ENCODE data around the gene OR52B2. TPM values are rescaled to one million over a fixed set of nuclear protein-coding genes. Genes with fewer than 3 reads are reported as not detected.

OR52B2 gene
- total RNA-seq, 1 experiment from 2014 or later = not detected

- no peak overlapping the region for H3K4me2 ChIP-seq (ENCODE audit: insufficient read depth, insufficient read length, low read length)
- no peak overlapping the region for H3K23ac ChIP-seq (ENCODE audit: insufficient read length, low read depth, low read length)
- no peak overlapping the region for H4K91ac ChIP-seq (ENCODE audit: insufficient read length, low read depth, low read length)
- no CpG with 5 or more reads among the region's 1 CpG for WGBS (ENCODE audit: extremely low coverage, insufficient read length, low lambda C conversion rate)
- H3K4me3 Mint-ChIP-seq = no peak overlapping the region
- H3K9ac ChIP-seq (ENCODE audit: extremely low read depth, insufficient read length, low read length) = no peak overlapping the region
- no peak overlapping the region for H3K27ac Mint-ChIP-seq
- H2BK15ac ChIP-seq (ENCODE audit: low read depth, low read length) = no peak overlapping the region
- no peak for TF ChIP-seq CTCF (conservative IDR thresholded peaks at IDR 0.05)
- H3K4me1 Mint-ChIP-seq = no peaks in the 10 kb centered on the region
- no peak overlapping the region for H3K18ac ChIP-seq (ENCODE audit: insufficient read length, low read depth, low read length)
- H3T11ph ChIP-seq (ENCODE audit: low read length) = no peak overlapping the region
- no peaks in the 10 kb centered on the region for H3K9me3 ChIP-seq (ENCODE audit: control insufficient read depth, low read depth, low read length)
- no peak overlapping the region for H2AFZ ChIP-seq (ENCODE audit: low read length)
- H3K79me1 ChIP-seq (ENCODE audit: insufficient read depth, low read depth, low read length, poor library complexity, severe bottlenecking) = no peaks in the 10 kb centered on the region
- H3K4me1 ChIP-seq (ENCODE audit: insufficient read depth, low read length) = no peaks in the 10 kb centered on the region
- H3K23me2 ChIP-seq (ENCODE audit: insufficient read length, low read depth, low read length, poor library complexity, severe bottlenecking) = no peaks in the 10 kb centered on the region
- H2BK20ac ChIP-seq (ENCODE audit: low read depth, low read length, poor library complexity, severe bottlenecking) = no peak overlapping the region
- no peaks in the 10 kb centered on the region for H3K27me3 Mint-ChIP-seq (ENCODE audit: low read depth)
- H2AK5ac ChIP-seq (ENCODE audit: insufficient read length, low read length) = no peak overlapping the region
- H4K8ac ChIP-seq (replicated peaks; ENCODE audit: insufficient read length, low read depth, low read length) = no peak overlapping the region
- no peak overlapping the region for H3K4ac ChIP-seq (ENCODE audit: low read depth, low read length)
- H3K79me2 ChIP-seq (ENCODE audit: insufficient read depth, low read length) = no peaks in the 10 kb centered on the region
- no peak overlapping the region for H3K56ac ChIP-seq (ENCODE audit: insufficient read length, low read depth, low read length)
- no peak overlapping the region for H2BK12ac ChIP-seq (ENCODE audit: insufficient read length, low read depth, low read length)
- DNase-seq = no peak
- H3K36me3 Mint-ChIP-seq (ENCODE audit: insufficient read depth in 1 of 3, low read depth in 3 of 3) = no peaks in the 10 kb centered on the region
- H2BK5ac ChIP-seq (ENCODE audit: insufficient read length, low read length) = no peak overlapping the region
- H3K27ac ChIP-seq (ENCODE audit: insufficient read length, low read depth, low read length) = no peak overlapping the region
- H4K5ac ChIP-seq (ENCODE audit: insufficient read length, low read depth, low read length) = no peak overlapping the region
- no peak overlapping the region for H2BK120ac ChIP-seq (ENCODE audit: low read depth, low read length, poor library complexity, severe bottlenecking)
- no peaks in the 10 kb centered on the region for H3K9me3 Mint-ChIP-seq
- H3K14ac ChIP-seq (ENCODE audit: insufficient read depth, low read length) = no peak overlapping the region
- no peaks in the 10 kb centered on the region for H4K20me1 ChIP-seq (ENCODE audit: control insufficient read depth, insufficient read depth, insufficient read length)
- no peaks in the 10 kb centered on the region for H3K27me3 ChIP-seq (ENCODE audit: insufficient read depth, low read length)
Observed at GRCh38 chr11:6129635-6130034, 40.5 kb downstream of the OR52B2 start.
